SK-N-MC (cell line): ENCODE data around the gene TMEM109.

Experiments
- DNase-seq: peaks from one replicate; pipeline ENCODE4 v3.0.0-alpha.2; 2011; ENCODE audit warnings: low read depth, low spot score
- H3K27ac ChIP-seq: fragments of 200-600 bp; sonication (generic); 2 replicates; pipeline ENCODE4 v1.5.1; 2016; ENCODE audit warnings: mixed run types
- H3K36me3 ChIP-seq: fragments of 200-600 bp; sonication (generic); 2 replicates; pipeline ENCODE4 v1.6.1; 2017; ENCODE audit warnings: antibody characterized with exemption, low read length, mixed read lengths; ENCODE audit not compliant: insufficient read depth
- H3K4me3 ChIP-seq: fragments of 200-600 bp; sonication (generic); 2 replicates; pipeline ENCODE4 v1.5.1; 2016
- H3K9ac ChIP-seq: fragments of 200-600 bp; sonication (generic); 2 replicates; pipeline ENCODE4 v1.8.0; 2017; ENCODE audit warnings: mixed run types, mixed read lengths; ENCODE audit not compliant: insufficient read length
- H3K9me3 ChIP-seq: fragments of 200-600 bp; sonication (generic); 2 replicates; pipeline ENCODE4 v1.6.1; 2017; ENCODE audit warnings: low read depth, mild to moderate bottlenecking, antibody characterized with exemption, low read length, moderate library complexity, mixed read lengths
- EZH2 ChIP-seq: fragments of 200-600 bp; sonication (generic); IDR thresholded peaks from one replicate; pipeline ENCODE4 v1.6.1; 2017; ENCODE audit warnings: antibody characterized with exemption
- FOXP2 ChIP-seq: optimal IDR thresholded peaks from 2 replicates; pipeline ENCODE3; 2011; ENCODE audit warnings: mild to moderate bottlenecking, moderate library complexity; ENCODE audit not compliant: insufficient read depth; ENCODE audit errors: extremely low read length, control extremely low read depth
- POLR2AphosphoS5 ChIP-seq: IDR thresholded peaks from 2 replicates; pipeline ENCODE4 v1.6.1; 2012; ENCODE audit warnings: mild to moderate bottlenecking, low read depth, low read length, borderline replicate concordance

TMEM109 gene

GRCh38 chr11:60970369-60970774 lies 56.4 kb downstream of the TMEM109 start:
- Histone ChIP-seq H3K9ac (no peak overlapping the region), H3K36me3 (no peaks in the 10 kb centered on the region), H3K4me3 (no peak overlapping the region), H3K9me3 (no peaks in the 10 kb centered on the region), H3K27ac (no peak overlapping the region)
- no peak for DNase-seq
- TF ChIP-seq POLR2AphosphoS5 (no peak), EZH2 (no peak), FOXP2 (no peak)

DNA sequence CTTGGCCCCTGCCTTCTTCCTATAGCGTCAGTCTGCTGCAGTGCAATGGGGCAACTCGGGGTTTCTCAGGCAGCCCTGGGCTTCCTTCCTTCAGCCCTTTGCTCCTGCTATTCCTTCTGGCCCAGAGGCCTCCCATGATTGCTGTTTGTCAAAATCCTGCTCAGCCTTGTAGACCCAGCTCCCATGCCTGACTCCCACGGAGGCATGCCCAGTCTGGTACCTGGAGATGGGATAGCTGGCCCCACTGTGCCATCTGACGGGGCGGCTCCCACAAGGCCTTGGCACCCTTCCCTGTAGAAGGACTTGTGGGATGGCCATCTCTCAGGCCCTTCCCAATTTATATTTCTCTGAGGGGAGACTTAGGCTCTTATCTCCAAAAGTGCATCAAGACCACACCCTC lies 56.9 kb downstream of the TMEM109 start:
- Histone ChIP-seq H3K9me3 (no peaks in the 10 kb centered on the region), H3K27ac (no peak overlapping the region), H3K36me3 (no peaks in the 10 kb centered on the region), H3K4me3 (no peak overlapping the region), H3K9ac (no peak overlapping the region)
- no peak for DNase-seq
- no peak for TF ChIP-seq POLR2AphosphoS5
- no peak for TF ChIP-seq EZH2
- TF ChIP-seq FOXP2 = no peak

GRCh38 chr11:60971520-60971919 lies 57.6 kb downstream of the TMEM109 start, which contains the start of gene CD6:
TSS of gene CD6 (plus strand) at chr11:60971680. CDS start at chr11:60971866, 186 bp downstream.
- TF ChIP-seq EZH2 (no peak), FOXP2 (no peak), POLR2AphosphoS5 (no peak)
- no peak within 1 kb of the TSS for H3K27ac ChIP-seq
- H3K36me3 ChIP-seq = no peaks in the 10 kb centered on the region
- no peaks in the 10 kb centered on the region for H3K9me3 ChIP-seq
- H3K4me3 ChIP-seq = no peak within 1 kb of the TSS
- DNase-seq = no peak
- H3K9ac ChIP-seq = no peak within 1 kb of the TSS

GRCh38 chr11:60972182-60973030 lies 58.4 kb downstream of the TMEM109 start:
- H3K27ac ChIP-seq = no peak overlapping the region
- H3K36me3 ChIP-seq = no peaks in the 10 kb centered on the region
- H3K4me3 ChIP-seq = no peak overlapping the region
- DNase-seq = no peak
- H3K9me3 ChIP-seq = no peaks in the 10 kb centered on the region
- TF ChIP-seq POLR2AphosphoS5 = no peak
- no peak for TF ChIP-seq EZH2
- TF ChIP-seq FOXP2 = no peak
- no peak overlapping the region for H3K9ac ChIP-seq
